HEK293T (cell line): Measurements from ENCODE around the gene NRG2.

Experiments used
- CTCF ChIA-PET: fragments of 350-600 bp; formaldehyde crosslinking; extraction: SDS; loops from one replicate; lab custom pipeline; 2021; ENCODE audit warnings: antibody characterized with exemption, inconsistent platforms; lab: Yijun Ruan, JAX
- POLR2A ChIA-PET: fragments of 350-600 bp; formaldehyde crosslinking; extraction: SDS; loops from one replicate; lab custom pipeline; 2020; ENCODE audit warnings: antibody characterized with exemption, inconsistent platforms; lab: Yijun Ruan, JAX
- DNase-seq: peaks from one replicate; pipeline ENCODE4 v3.0.0; 2012; ENCODE audit warnings: mixed read lengths; ENCODE audit errors: extremely low spot score
- ARNT ChIP-seq: fragments of 450-650 bp; IDR thresholded peaks from 2 replicates; pipeline ENCODE4 v1.6.1; 2017; ENCODE audit warnings: mild to moderate bottlenecking
- BHLHE40 ChIP-seq: fragments of 450-650 bp; IDR thresholded peaks from 2 replicates; pipeline ENCODE4 v1.6.1; 2016; ENCODE audit warnings: mild to moderate bottlenecking, moderate library complexity, borderline replicate concordance
- CTBP1 ChIP-seq: fragments of 450-650 bp; IDR thresholded peaks from 2 replicates; pipeline ENCODE4 v1.6.1; 2016; ENCODE audit warnings: borderline replicate concordance
- ELF4 ChIP-seq: fragments of 450-650 bp; IDR thresholded peaks from 2 replicates; pipeline ENCODE4 v1.6.1; 2017; ENCODE audit warnings: antibody characterized with exemption
- FOXA1 ChIP-seq: fragments of 450-650 bp; IDR thresholded peaks from 2 replicates; pipeline ENCODE4 v1.6.1; 2016; ENCODE audit warnings: mild to moderate bottlenecking
- FOXK2 ChIP-seq: fragments of 450-650 bp; IDR thresholded peaks from 2 replicates; pipeline ENCODE4 v1.6.1; 2016; ENCODE audit warnings: mild to moderate bottlenecking
- FOXM1 ChIP-seq: fragments of 450-650 bp; IDR thresholded peaks from 2 replicates; pipeline ENCODE4 v1.6.1; 2017; ENCODE audit warnings: mild to moderate bottlenecking, borderline replicate concordance
- HDGF ChIP-seq: fragments of 450-650 bp; IDR thresholded peaks from 2 replicates; pipeline ENCODE4 v1.6.1; 2017; ENCODE audit warnings: antibody characterized with exemption, borderline replicate concordance
- L3MBTL2 ChIP-seq: fragments of 450-650 bp; conservative IDR thresholded peaks from 2 replicates; pipeline ENCODE4 v1.6.1; 2016; ENCODE audit warnings: mild to moderate bottlenecking
- LEF1 ChIP-seq: fragments of 450-650 bp; IDR thresholded peaks from 2 replicates; pipeline ENCODE4 v1.6.1; 2017; ENCODE audit warnings: mild to moderate bottlenecking, borderline replicate concordance
- NFRKB ChIP-seq: fragments of 450-650 bp; IDR thresholded peaks from 2 replicates; pipeline ENCODE4 v1.6.1; 2016; ENCODE audit warnings: mild to moderate bottlenecking, moderate library complexity
- PKNOX1 ChIP-seq: fragments of 450-650 bp; IDR thresholded peaks from 2 replicates; pipeline ENCODE4 v1.6.1; 2016
- SP1 ChIP-seq: fragments of 450-650 bp; IDR thresholded peaks from 2 replicates; pipeline ENCODE4 v1.6.1; 2017
- SUZ12 ChIP-seq: fragments of 450-650 bp; IDR thresholded peaks from 2 replicates; pipeline ENCODE4 v1.6.1; 2016; ENCODE audit warnings: mild to moderate bottlenecking
- TARDBP ChIP-seq: fragments of 450-650 bp; IDR thresholded peaks from 2 replicates; pipeline ENCODE4 v1.6.1; 2016
- ZNF384 ChIP-seq: fragments of 450-650 bp; IDR thresholded peaks from 2 replicates; pipeline ENCODE4 v1.6.1; 2016

Gene NRG2

DNA sequence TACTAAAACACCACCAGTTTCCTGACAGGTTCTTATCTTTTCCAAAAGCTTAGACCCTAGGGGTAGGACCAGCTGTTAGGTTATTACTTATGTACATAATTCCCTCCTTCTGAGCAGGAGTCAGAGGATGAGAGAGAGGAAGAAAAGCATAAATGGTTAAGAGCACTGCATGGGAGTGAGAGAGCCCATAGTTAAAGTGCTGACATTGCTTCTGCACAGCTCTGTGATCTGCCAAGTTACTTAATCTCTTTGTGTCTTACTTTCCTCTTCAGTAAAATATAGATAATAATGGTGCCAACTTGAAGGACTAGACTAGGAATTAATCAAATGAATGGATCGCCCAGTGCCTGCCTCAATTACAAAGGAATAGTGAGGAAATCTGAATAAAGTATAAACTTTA, 66.4 kb downstream of the NRG2 start:
- ChIA-PET POLR2A (no interaction called here), CTCF (no interaction called here)
- no peak for TF ChIP-seq TARDBP
- TF ChIP-seq ARNT: no peak
- no peak for TF ChIP-seq ZNF384
- no peak for TF ChIP-seq BHLHE40
- TF ChIP-seq CTBP1: no peak
- TF ChIP-seq NFRKB: no peak
- TF ChIP-seq SUZ12: no peak
- no peak for TF ChIP-seq PKNOX1
- no peak for TF ChIP-seq FOXK2
- no peak for TF ChIP-seq FOXA1
- no peak for TF ChIP-seq ELF4
- TF ChIP-seq L3MBTL2: no peak
- no peak for TF ChIP-seq HDGF
- no peak for TF ChIP-seq FOXM1
- TF ChIP-seq LEF1: no peak
- TF ChIP-seq SP1: no peak
- DNase-seq: no peak

GRCh38 chr5:139975942-139976341, 67.2 kb downstream of the NRG2 start:
- CTCF ChIA-PET: no interaction called here
- no peak for DNase-seq
- POLR2A ChIA-PET: no interaction called here
- TF ChIP-seq SUZ12: no peak
- no peak for TF ChIP-seq FOXA1
- TF ChIP-seq TARDBP: no peak
- TF ChIP-seq PKNOX1: no peak
- TF ChIP-seq NFRKB: no peak
- TF ChIP-seq HDGF: no peak
- TF ChIP-seq ARNT: no peak
- TF ChIP-seq ZNF384: no peak
- no peak for TF ChIP-seq ELF4

DNA sequence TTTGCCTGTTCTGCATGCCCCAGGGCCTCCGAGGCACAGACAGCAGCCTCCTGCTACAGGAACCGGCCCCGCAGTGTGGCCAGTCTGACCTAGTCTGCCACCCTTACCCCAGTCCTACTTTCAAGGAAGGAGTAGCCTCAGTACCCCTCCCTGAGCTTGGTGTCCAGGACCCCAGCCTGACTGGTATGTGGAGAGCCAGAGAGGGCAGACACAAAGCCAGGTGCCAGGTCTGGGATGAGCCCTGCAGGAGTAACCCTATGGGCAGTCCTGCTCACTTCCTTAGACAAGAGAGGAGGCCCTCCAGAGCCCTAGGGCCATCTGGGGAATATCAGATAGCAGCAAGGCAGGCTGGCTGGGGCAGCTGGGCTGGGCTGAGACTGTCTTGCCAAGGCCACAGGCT, 67.8 kb downstream of the NRG2 start:
- CTCF ChIA-PET: no interaction called here
- DNase-seq: no peak
- POLR2A ChIA-PET: no interaction called here

DNA sequence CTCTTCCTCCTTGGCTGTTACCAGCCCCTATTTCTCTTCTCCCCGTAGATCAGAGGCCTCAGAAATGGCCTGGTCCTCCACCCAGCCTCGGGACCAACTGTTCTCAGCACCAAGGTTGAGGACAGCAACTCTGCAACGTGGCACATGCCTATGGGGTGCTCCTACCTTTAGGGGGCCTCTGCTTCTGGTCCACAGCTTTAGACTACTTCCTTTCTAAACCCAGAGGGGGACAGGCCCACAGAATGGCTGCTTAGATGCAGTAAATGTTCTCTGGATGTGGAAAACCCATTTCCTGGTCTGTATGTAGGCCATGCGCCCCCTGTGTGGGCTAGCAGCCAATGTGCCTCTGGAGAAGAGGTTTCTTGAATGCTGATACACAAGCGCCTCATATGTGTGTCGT, 68.4 kb downstream of the NRG2 start:
- POLR2A ChIA-PET: no interaction called here
- DNase-seq: no peak
- CTCF ChIA-PET: interaction anchor here (0.7 kb wide), 1 partner anchor 187 kb away, joined by 4 read pairs; no protein-coding TSS in a partner anchor
- TF ChIP-seq ARNT (no peak), BHLHE40 (no peak), SUZ12 (no peak), FOXM1 (no peak), SP1 (no peak), L3MBTL2 (no peak), FOXA1 (no peak), LEF1 (no peak), FOXK2 (no peak), ELF4 (no peak), CTBP1 (no peak), HDGF (no peak)

More for the DNA sequence above, 67.8 kb downstream of the NRG2 start:
- no peak for TF ChIP-seq TARDBP
- no peak for TF ChIP-seq NFRKB
- no peak for TF ChIP-seq L3MBTL2
- no peak for TF ChIP-seq CTBP1
- no peak for TF ChIP-seq HDGF
- TF ChIP-seq SUZ12: no peak
- TF ChIP-seq ZNF384: no peak
- no peak for TF ChIP-seq FOXM1
- no peak for TF ChIP-seq BHLHE40
- TF ChIP-seq LEF1: no peak

DNA sequence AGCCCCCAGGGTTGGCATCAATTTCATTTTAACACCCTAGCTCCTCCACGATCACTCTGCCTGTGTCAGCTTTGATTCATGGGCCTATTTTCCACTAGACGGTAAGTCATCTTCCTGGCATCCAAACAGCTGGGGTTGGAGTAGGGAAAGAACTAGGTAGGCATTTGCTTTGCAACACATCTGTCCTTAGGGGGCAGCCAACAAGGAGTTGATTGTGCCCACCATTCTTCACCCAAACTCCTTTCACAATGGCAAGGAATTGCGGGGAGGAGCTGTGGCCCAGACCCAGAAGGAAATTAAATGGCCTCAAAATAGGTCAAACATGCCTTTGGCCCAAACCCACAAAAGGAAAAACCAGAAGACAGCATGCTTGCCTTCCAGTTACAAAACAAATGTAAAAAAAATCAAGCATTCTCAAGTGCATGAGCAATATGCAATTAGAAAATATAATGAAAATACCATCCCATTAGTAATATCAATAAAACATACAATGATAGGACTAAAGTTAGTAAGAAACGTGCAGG, 71.8 kb downstream of the NRG2 start:
- ChIA-PET CTCF (interaction anchor here (0.8 to 6.2 kb wide), 5 partner anchors 10 to 338 kb away, joined by 3 to 98 read pairs (median 4); no protein-coding TSS in a partner anchor), POLR2A (no interaction called here)
- DNase-seq: no peak
- TF ChIP-seq L3MBTL2 (no peak), ARNT (no peak), FOXK2 (no peak), TARDBP (no peak), CTBP1 (no peak), HDGF (no peak), ELF4 (no peak), FOXM1 (no peak), FOXA1 (no peak), LEF1 (no peak), BHLHE40 (no peak), SUZ12 (no peak), PKNOX1 (no peak), ZNF384 (no peak), NFRKB (no peak), SP1 (no peak)

- DNase-seq: no peak
- ChIA-PET POLR2A (interaction anchor here (1.4 kb wide), 1 partner anchor 182 kb away, joined by 4 read pairs; no protein-coding TSS in a partner anchor), CTCF (interaction anchor here (0.6 to 6.2 kb wide), 53 partner anchors 12 to 336 kb away, joined by 3 to 98 read pairs (median 4); partner anchors contain the start of gene NRG2)
These were observed 73.8 kb downstream of the NRG2 start for GRCh38 chr5:139969318-139969717.

More at GRCh38 chr5:139969318-139969717, 73.8 kb downstream of the NRG2 start:
- TF ChIP-seq BHLHE40: no peak
- TF ChIP-seq HDGF: no peak
- no peak for TF ChIP-seq FOXM1
- TF ChIP-seq TARDBP: no peak
- no peak for TF ChIP-seq CTBP1
